NCI-H69 (cell line): Measurements from ENCODE around the gene CUL3.
A peak's percentile ranks its signal among the peaks of the same experiment; 100 is the strongest.

ENCODE experiments used
- DNase-seq: peaks from one replicate; lab custom pipeline; 2025; lab: John Stamatoyannopoulos, UW

The CUL3 gene

GRCh38 chr2:224580248-224580647 is 4.9 kb downstream of the CUL3 start:
- DNase-seq: no peak

- DNase-seq: no peak
Observed at GRCh38 chr2:224579411-224579810, 5.8 kb downstream of the CUL3 start.

DNA sequence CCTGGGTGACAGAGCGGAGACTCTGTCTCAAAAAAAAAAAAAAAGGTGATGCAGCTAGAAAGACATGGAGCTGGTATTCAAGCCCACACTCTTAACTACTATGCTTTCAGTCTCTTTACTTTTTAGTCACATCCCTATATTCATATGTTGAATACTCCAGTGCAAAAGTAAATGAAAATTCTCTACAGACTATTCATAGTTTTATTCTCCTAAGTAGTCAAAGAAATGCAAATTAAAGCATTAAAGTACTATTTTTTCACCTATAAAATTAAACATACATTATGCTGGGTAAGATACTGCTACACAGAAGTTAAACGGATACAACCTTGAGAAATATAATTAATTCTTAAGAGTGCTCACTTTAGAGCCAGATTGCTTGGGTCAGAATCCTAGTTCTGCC is 7.6 kb downstream of the CUL3 start:
- DNase-seq: no peak

DNA sequence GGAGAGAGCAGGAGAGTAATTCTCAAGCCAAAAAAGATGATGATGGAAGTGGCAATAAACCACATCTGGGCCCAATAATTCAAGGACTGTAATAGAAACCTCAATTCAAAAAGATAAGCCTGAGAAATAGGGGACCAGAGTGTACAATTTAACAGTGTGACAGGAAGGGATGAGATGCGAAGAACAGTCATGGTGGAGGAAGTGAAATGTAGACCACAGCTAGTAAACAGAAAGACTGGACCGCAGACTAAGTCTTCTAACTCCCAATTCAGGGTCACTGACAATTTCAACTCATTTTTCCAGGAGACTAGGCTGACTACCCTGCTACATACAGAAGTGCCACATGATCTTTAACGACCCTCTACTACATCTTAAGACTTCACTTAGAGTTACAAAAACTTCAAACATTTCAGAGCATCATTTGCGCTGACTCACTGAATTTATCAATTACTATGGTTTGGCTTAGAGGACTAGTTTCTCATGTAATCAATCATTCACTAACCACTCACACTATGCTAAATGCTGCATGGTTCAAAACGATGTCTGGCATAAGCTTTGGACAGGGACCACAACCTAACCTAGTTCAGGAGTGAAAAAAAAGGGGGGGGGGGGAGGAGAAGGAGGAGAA is 9.0 kb downstream of the CUL3 start:
- no peak for DNase-seq

GRCh38 chr2:224574423-224575084 is 10.6 kb downstream of the CUL3 start:
- DNase-seq: no peak

- no peak for DNase-seq
Observed at GRCh38 chr2:224573724-224574123, 11.4 kb downstream of the CUL3 start.

GRCh38 chr2:224572338-224572737 is 12.8 kb downstream of the CUL3 start:
- peak; percentile 35 for DNase-seq

GRCh38 chr2:224570328-224570993 is 14.7 kb downstream of the CUL3 start:
- peak; percentile 64 for DNase-seq

GRCh38 chr2:224569654-224570053 is 15.5 kb downstream of the CUL3 start:
- no peak for DNase-seq

- no peak for DNase-seq
Observed at GRCh38 chr2:224565452-224566035, 19.6 kb downstream of the CUL3 start.

- no peak for DNase-seq
Observed at GRCh38 chr2:224563537-224563936, 21.6 kb downstream of the CUL3 start.

- no peak for DNase-seq
Observed at GRCh38 chr2:224562831-224563230, 22.3 kb downstream of the CUL3 start.

DNA sequence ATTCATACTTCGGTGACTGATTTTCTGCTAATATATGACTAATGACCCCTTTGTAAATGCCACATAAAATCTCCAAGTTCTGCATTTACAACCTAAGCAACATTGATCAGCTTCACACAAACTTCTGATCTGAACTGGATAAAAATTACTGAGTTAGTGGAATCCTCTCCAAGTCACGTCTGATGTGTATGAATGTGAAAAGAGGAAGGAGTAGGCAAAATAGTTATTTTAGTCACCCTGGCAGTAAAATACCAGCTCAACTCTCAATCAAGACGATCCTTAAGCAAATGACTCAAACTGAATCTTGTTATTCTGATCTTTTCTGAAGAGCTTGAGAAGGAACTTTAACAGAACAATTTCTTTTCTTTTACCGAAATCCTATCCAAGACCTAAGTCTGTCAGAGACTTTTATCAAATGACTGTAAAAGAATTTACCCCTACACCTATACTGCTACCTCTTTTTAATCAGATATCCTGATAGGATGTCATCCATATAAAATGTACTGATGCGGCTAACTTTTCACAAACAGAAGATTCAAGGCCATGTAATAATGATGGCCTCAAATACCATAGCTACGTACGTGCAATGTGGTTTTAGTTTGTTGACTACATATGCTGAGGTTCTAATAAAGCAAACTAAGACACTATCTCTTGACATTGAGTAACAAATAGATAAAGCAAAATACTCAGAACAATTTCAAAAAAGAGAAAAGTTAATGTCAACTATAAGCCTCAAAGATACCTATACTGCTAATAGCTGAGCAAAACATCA is 23.7 kb downstream of the CUL3 start:
- no peak for DNase-seq

DNA sequence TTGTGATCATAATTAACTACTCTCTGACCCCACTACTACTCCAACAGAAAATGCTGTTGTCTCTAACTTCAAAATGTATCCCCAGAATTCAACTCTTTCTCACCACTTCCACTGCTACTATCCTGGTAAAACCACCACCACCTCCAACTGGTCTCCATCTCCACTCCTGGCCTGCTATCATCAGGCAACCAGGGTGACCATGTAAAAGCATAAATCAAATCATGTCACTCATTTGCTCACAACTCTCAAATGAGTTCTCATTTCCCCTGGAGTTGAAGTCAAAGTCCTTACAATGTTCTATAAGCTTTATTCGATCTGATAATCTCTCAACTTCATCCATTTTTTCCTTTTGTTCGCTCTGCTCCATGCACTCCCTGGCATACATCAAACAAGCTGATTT is 24.6 kb downstream of the CUL3 start:
- DNase-seq: no peak

DNA sequence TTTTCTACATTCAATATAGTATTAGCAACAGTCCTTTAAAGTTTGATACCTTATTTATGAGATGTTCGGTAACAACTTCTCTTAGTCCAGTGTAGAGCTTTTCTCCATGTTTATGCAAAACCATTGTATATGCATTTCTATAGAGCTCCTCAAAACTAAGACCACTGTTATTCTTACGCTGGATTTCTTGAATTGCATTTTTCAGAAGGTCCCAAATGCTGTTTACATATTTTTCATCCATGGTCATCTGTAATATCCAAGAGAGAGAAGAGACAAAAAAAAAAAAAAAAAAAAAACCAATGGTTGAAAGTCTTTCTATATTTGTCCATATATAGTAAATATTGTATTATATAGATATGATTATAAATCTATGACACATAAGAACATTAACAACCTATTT is 27.6 kb downstream of the CUL3 start:
- DNase-seq: no peak

- DNase-seq: no peak
Observed at GRCh38 chr2:224556381-224556780, 28.8 kb downstream of the CUL3 start.

DNA sequence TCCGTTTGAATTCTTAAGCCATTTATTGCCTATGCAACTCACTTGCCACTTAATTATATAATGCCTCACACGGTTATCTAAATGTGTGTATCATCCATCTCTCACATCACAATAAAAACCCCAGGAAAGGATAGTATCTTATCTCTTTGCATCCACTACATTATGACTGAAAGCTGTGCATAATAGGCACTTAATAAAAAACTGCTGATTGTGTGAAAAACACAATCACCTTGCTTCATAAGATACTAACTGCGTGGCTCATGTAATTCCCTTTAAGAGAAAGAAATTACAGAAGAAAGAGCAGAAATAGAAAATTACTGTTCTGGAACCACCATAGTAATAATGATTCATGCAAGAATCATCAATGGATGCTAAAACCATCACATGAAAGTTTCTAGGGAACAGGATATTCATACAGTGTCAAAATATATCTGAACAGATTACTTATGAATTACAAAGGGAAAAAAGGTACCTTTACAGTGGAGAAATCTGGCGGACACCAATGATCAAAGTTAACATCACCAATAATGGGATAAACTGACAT is 29.3 kb downstream of the CUL3 start:
- DNase-seq: no peak

- DNase-seq: no peak
Observed at GRCh38 chr2:224552771-224553170, 32.4 kb downstream of the CUL3 start.

DNA sequence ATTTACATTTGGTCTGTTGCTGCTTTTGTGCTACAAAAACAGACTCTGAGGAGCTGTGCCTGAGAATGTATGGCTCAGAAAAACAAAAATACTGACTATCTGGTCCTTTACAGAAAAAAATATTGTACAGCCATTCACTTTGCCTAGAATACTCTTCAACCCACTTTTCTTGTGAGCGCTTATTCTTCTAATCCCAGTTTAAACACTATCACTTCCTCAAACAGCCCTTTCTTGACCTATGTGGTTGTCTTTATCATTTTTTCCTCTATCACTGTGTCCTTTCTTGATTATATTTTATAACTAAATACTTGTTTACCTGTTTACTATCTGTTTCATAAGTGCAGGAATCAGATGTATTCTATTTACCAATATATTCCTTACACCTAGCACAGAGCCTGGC is 33.5 kb downstream of the CUL3 start:
- no peak for DNase-seq

- DNase-seq: no peak
Observed at GRCh38 chr2:224546926-224547325, 38.2 kb downstream of the CUL3 start.

DNA sequence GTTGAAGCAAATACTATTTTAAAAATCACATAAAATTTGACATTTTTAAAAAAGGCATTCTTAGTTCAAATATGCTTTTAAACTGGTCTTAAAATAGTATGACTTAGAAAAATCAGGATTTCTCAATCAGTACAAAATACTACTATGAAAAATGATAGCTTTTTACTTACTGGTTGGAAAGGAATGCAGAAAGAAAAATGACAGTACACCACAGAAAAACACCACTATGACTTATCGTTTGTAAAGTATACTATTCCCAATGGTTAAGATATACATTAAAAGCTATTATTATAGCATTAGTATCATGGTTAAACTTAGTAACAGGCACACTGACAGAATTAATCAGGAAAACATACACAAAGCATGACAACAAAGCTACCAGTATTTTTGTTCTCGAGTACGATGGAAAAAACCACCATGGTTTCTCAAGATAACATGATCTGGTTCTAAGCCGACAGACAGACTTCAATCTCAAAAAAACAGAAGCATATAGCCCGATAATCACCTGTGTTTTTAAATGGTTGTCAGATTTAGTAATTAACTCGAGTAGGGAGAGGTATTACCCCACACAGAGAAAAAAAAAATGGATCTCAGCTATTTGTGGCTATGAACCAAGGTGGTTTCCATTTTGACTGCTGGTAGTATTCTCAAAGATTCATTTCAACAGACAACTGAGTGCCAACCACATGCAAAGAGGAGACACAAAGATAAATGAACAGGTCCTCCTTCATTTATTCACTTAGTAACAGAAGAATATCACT is 39.1 kb downstream of the CUL3 start:
- no peak for DNase-seq
